NCI-H187 (cell line): ENCODE results near the gene ADAMTS18.
"Not testable (repeated sequence)": the region's sequence is repeated elsewhere in the genome, so short reads cannot be mapped to it uniquely, and the experiment has no call there.

Source experiments
- DNase-seq, 2 experiments: peaks; one replicate each; lab custom pipeline; 2025; lab: John Stamatoyannopoulos, UW

The ADAMTS18 gene

DNA sequence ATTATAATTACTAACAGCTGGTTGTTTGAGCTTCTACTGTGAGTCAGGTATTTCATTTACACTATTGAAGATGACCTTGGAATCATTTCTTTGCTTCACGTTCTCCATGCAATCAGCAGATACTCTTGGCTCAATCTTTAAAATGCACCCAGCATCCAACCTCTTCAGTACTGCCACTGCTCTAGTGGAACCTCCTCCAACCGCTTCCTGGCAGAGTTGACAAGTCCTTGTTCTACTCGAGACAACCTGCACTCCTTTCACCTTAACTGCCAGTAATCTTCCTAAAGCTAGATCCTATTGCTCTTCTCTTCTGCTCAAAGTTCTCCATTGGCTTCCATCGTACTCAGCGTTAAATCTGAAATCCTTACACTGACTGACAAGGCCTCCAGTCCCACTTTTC, 149.2 kb downstream of the ADAMTS18 start:
- DNase-seq: no peak

GRCh38 chr16:77282345-77282744, 152.5 kb downstream of the ADAMTS18 start:
- no peak for DNase-seq

DNA sequence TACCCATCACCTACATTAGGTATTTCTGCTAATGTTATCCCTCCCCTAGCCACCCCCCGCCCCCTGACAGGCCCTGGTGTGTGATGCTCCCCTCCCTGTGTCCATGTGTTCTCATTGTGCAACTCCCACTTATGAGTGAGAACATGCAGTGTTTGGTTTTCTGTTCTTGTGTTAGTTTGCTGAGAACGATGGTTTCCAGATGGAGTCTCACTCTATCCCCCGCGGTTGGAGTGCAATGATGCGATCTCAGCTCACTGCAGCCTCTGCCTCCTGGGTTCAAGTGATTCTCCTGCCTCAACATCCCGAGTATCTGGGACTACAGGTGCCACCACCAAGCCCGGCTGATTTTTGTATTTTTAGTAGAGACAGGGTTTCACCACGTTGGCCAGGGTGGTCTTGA, 155.5 kb downstream of the ADAMTS18 start:
- DNase-seq: not testable (repeated sequence)

DNA sequence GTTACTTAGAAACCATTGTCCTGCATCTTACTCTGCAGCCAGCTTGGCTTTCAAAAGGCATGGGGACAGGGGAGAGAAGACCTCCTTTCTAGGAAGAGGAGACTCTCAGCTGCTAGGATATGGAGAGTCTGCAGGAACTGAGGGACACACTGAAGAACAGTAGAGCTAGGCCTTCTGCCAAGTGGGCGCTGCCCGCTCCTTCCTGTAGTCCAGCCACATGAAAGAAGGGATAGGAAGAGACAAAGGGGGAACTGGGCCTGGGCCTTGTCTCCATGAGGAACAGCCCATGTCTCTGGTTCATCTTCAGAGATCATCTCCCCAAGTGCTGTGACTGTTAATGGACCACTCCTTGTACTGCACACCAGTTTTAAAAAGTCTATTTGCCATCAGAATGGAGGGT, 157.3 kb downstream of the ADAMTS18 start:
- DNase-seq: no peak

- DNase-seq: no peak
Observed at GRCh38 chr16:77277141-77277540, 157.7 kb downstream of the ADAMTS18 start.

DNA sequence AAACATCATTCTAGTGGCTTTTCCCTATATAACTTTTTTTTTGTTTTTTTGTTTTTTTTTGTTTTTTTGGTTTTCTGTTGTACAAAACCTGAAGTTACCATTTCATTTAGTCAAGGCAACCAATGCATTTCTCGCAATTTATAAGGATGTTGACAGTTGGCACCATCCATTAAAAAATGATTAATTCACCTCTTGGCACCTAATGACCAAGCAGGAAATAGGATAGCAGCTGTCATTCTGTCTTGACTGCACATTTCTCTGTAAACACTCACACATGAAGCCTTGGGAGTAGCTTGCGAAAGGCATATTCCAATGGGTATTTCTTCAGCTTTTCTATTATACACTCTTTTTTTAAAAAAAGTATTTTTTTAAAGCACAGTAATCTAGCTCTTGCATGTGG, 158.2 kb downstream of the ADAMTS18 start:
- DNase-seq: no peak

GRCh38 chr16:77275303-77275702, 159.5 kb downstream of the ADAMTS18 start:
- not testable (repeated sequence) for DNase-seq

DNA sequence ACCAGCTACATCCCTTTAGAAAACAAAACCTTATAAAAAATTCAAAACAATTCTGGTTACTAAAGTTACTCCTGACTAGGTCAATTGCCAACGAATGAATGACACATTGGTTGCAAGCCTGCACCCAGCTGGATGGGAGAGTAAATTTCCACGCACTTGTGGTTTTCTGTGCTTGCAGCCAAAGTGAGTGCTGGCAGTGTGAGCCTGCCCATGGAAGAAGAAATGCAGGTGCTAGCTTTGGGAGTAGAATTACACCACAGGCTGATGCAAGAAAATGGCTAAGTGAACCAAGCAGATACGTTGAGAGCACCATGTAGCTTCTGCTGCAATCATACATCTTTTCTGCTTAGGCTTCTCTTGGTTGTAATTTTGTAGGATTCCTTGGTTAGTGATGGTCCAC, 161.0 kb downstream of the ADAMTS18 start:
- no peak for DNase-seq

- no peak for DNase-seq
Observed at GRCh38 chr16:77271532-77272426, 163.1 kb downstream of the ADAMTS18 start.

- not testable (repeated sequence) for DNase-seq
Observed at GRCh38 chr16:77266185-77266584, 168.6 kb downstream of the ADAMTS18 start.

DNA sequence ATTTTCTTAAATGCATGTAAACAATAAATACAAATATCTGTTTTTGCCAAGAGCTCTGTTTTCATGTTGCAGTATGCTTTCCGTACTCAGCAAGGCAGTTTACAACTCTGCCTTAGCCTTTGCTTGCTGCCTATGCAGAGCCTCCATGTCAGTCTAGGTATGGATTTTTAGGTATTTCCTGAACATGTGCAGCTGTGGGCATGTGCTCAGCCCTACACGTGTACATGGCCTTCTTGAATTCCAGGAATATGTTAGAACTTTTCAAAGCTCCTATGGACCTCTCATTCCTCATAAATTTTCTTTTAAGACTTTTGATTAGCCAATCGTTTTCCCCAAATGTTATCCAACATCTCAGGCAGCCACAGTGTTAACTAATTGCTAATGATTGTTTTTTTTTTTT, 171.9 kb downstream of the ADAMTS18 start:
- no peak for DNase-seq

- no peak for DNase-seq
Observed at GRCh38 chr16:77250400-77250799, 184.4 kb downstream of the ADAMTS18 start.

- DNase-seq: no peak
Observed at GRCh38 chr16:77246150-77246549, 188.7 kb downstream of the ADAMTS18 start.

- DNase-seq: not testable (repeated sequence)
Observed at GRCh38 chr16:77242471-77242870, 192.4 kb downstream of the ADAMTS18 start.

DNA sequence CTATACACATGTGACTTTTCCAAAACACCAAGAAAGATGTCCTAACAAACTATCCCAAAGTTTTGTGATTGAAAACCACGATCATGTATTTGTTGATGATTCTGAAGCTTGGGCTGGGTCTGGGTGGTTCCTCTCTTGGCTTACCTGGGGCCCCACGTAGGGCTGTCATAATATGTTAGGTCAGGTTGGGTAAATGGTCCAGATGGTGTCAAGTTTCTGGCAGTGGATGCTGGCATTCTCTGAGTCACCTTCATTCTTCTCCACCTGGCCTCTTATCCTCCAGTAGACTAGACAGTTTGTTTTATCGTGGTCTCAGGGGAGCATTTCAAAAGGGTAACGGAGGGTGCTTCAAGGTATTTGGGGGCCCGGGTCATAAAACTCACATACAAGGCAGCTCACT, 196.2 kb downstream of the ADAMTS18 start:
- DNase-seq: peak; percentile 32 to 38

GRCh38 chr16:77236063-77236511, 198.7 kb downstream of the ADAMTS18 start:
- DNase-seq: peak; percentile 42 to 47

DNA sequence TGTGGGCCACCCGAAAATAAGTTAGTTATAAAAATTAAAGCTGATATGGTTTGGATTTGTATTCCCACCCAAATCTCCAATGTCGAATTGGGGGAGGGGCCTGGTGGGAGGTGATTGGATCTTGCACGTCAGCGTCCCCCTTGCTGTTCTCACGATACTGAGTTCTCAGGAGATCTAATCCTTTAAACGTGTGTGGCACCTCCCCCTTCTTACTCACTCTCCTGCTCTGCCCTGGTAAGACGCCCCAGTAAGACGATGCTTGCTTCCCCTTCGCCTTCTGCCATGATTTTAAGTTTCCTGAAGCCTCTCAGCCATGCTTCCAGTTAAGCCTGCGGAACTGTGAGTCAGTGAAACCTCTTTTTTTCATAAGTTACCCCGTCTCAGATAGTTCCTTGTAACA, 200.2 kb downstream of the ADAMTS18 start:
- DNase-seq: no peak

DNA sequence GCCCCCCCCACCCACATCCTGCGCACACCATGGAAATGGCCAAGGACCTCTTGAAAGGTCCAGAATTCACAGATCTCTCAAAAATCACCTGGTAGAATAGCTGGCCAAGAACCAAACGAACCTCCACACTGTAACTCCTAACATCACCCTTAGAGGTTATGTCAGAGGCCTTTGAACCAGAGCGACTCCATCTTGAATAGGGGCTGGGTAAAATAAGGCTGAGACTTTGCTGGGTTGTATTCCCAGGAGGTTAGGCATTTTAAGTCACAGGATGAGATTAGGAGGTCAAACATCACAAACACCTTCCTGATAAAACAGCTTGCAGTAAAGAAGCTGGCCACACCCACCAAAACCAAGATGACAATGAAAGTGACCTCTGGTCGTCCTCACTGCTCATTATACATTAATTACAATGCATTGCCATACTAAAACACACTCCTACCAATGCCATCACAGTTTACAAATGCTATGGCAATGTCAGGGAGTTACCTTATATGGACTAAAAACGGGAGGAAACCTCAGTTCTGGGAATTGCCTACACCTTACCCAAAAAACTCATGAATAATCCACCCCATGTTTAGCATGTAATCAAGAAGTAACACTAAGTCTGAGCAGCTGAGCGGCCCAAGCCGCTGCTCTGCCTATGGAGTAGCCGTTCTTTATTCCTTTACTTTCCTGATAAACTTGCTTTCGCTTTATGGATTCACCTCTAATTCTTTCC, 200.9 kb downstream of the ADAMTS18 start:
- no peak for DNase-seq
